ENCODE measurements around the gene ZC3H14. TPM values are rescaled to one million over a fixed set of nuclear protein-coding genes. Genes with fewer than 3 reads are reported as not detected.
A peak's percentile ranks its signal among the peaks of the same experiment; 100 is the strongest.

The ZC3H14 gene, protein sequence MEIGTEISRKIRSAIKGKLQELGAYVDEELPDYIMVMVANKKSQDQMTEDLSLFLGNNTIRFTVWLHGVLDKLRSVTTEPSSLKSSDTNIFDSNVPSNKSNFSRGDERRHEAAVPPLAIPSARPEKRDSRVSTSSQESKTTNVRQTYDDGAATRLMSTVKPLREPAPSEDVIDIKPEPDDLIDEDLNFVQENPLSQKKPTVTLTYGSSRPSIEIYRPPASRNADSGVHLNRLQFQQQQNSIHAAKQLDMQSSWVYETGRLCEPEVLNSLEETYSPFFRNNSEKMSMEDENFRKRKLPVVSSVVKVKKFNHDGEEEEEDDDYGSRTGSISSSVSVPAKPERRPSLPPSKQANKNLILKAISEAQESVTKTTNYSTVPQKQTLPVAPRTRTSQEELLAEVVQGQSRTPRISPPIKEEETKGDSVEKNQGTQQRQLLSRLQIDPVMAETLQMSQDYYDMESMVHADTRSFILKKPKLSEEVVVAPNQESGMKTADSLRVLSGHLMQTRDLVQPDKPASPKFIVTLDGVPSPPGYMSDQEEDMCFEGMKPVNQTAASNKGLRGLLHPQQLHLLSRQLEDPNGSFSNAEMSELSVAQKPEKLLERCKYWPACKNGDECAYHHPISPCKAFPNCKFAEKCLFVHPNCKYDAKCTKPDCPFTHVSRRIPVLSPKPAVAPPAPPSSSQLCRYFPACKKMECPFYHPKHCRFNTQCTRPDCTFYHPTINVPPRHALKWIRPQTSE
- total RNA-seq (10 to 100 TPM; 25.5 to 37.1 (median 29.8) TPM), polyA plus RNA-seq (10 to 100 TPM; 16.2 to 27.6 TPM)

DNA sequence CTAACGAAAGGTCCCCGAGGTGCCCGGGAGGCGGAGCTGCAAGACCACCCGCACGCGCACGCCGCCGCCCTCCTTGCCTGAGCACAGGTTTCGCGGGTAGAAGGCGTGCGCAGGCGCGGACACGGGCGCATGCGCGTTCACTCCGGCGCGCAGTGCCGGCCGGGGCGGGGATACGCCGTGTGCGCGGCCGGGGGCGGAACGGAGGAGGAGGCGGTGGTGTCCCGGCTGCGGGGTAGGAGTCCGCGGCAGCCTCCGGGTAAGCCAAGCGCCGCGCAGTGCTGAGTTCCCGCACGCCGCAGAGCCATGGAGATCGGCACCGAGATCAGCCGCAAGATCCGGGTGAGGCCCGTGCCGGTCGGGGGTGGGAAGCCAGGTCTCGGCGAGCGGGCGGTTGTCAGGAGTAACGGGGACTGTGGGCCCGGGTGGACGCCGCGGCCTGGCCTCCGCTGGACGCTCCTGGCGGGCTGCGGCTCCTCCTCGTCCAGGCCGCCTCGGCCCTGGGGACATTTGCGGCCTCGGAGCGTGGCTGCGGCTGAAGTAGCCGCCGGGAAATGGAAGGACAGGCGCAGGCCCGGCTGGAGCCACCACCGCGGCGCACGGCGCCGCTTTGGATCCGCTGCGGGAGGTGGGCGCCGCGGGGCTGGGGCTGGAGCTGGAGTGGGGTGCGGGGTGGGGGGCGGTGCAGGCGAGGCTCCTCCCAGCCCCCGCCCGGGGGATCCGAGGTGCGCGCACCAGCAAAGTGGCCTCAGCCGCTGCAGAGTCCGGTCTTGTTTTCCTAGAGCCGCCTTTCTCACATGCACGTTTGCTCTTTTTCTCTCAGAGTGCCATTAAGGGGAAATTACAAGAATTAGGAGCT is at the start of gene ZC3H14:
ZC3H14 (plus strand) TSS at position 207 of the 856 bp plus-strand sequence; CDS start at position 304, 97 bp downstream.
- intact Hi-C loops (cut with DNase I): no loop called here

DNA sequence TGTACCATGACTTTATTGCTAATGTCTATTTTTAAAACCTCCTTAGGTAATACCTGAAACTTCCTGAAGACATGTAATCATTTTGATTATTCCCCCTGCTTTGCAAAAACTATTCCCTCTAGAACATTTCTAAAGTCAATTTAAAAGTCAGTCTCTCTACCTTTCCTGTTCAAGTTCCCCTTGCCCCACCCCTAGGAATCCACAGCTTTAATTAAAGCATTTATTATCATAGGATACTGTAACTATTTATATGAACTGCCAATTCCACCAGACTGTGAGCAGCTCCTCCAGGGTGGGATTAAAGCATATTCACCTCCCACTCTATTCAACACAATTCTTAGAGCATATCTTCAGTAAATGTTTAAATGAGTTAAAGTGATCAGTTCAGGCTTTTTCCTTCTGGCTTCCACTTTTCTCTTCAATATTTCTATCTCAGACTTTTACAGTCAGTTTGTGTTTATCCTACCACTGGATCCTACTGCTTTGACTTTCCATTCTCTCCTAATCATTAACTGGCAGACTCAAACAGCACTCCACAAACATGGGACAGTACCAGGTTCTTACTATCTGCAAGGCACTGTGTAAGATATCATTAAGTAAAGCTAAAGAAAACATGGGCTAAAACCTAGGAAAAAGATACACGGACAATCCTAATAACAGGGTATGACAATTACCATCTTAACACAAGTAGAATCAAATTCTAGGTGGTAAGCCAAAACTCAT is 47.2 kb upstream of the ZC3H14 start:
- WGBS, 2 donors: 32 to 41% methylated on average over 1 of the region's 1 CpG
- ATAC-seq (peak; percentile 51 to 77 (median 68)), DNase-seq (no peak), FAIRE-seq (no peak)
- Histone ChIP-seq H3K4me1 (peaks cover 11 to 22% (median 13%) of the 10 kb centered on the region in 3 donors), H3K4me3 (no peak overlapping the region), H3K27me3 (no peaks in the 10 kb centered on the region), H3K36me3 (no peaks in the 10 kb centered on the region), H3K9me3 (no peaks in the 10 kb centered on the region), H3K27ac (peak overlapping the region in 2 of 4 donors; percentile 62 to 64)
- TF ChIP-seq, protein P1, sequence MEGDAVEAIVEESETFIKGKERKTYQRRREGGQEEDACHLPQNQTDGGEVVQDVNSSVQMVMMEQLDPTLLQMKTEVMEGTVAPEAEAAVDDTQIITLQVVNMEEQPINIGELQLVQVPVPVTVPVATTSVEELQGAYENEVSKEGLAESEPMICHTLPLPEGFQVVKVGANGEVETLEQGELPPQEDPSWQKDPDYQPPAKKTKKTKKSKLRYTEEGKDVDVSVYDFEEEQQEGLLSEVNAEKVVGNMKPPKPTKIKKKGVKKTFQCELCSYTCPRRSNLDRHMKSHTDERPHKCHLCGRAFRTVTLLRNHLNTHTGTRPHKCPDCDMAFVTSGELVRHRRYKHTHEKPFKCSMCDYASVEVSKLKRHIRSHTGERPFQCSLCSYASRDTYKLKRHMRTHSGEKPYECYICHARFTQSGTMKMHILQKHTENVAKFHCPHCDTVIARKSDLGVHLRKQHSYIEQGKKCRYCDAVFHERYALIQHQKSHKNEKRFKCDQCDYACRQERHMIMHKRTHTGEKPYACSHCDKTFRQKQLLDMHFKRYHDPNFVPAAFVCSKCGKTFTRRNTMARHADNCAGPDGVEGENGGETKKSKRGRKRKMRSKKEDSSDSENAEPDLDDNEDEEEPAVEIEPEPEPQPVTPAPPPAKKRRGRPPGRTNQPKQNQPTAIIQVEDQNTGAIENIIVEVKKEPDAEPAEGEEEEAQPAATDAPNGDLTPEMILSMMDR (IDR thresholded peaks at IDR 0.05): no peak
- intact Hi-C loops (cut with DNase I): no loop called here

More for the DNA sequence above, at the start of gene ZC3H14:
- ATAC-seq: peak; percentile 95 to 98 (median 98)
- DNase-seq: peak; percentile 77 to 95 (median 87)
- Histone ChIP-seq H3K9me3 (no peaks in the 10 kb centered on the region), H3K36me3 (peaks cover 0 to 7% (median 0%) of the 10 kb centered on the region in 3 donors), H3K27me3 (no peaks in the 10 kb centered on the region), H3K4me1 (peaks cover 0 to 18% (median 15%) of the 10 kb centered on the region in 3 donors), H3K4me3 (peak within 1 kb of the TSS; percentile 70 to 97 (median 86)), H3K27ac (peak within 1 kb of the TSS; percentile 68 to 94 (median 87))
- FAIRE-seq: no peak
- 1% methylated on average over 63 to 99 of the region's 99 CpGs for WGBS, 2 donors
- TF ChIP-seq, protein P1 (IDR thresholded peaks at IDR 0.05): no peak

DNA sequence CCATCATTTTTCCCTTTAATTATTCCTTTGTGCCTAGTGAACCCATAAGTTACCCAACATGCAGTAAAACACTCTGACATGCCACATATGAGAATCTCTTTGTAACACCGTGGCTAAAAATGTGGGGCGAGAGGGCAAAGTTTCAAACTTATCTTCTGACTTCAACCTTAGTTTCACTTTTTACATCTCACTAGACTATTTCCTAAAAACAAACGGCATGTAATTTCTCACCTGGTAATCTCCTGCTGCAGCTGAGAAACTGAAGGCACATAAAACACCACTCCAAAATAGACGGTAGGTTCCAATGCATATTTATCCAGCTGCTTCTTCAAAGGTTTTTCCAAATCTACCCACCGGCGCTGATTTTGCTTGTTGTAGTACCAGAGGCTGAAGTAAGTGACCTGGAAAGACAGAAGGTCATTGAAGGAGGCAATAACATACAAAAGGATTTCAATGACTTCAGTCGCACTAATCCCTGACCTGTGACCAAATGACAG is 45.9 kb upstream of the ZC3H14 start:
- Histone ChIP-seq H3K9me3 (no peaks in the 10 kb centered on the region), H3K36me3 (no peaks in the 10 kb centered on the region), H3K4me1 (peaks cover 11 to 22% (median 17%) of the 10 kb centered on the region in 3 donors), H3K27ac (peak overlapping the region in 3 of 4 donors; percentile 16 to 64 (median 62)), H3K27me3 (no peaks in the 10 kb centered on the region), H3K4me3 (peak overlapping the region in 2 of 4 donors; percentile 6 to 26)
- TF ChIP-seq, protein P1 (IDR thresholded peaks at IDR 0.05): no peak
- ATAC-seq: peak; percentile 25 to 71 (median 68)
- no peak for FAIRE-seq
- WGBS, 2 donors: 25 to 26% methylated on average over 7 of the region's 7 CpGs
- DNase-seq: peak in 1 of 6 donors; percentile 20
- intact Hi-C loops (cut with DNase I): no loop called here

All from pancreas (tissue), 10 donors.